C4-2B (cell line): ENCODE results near the gene MRPL32.

Source experiments
- CTCF ChIP-seq: fragments of 450-650 bp; conservative IDR thresholded peaks from 2 replicates; pipeline ENCODE4 v1.5.1; 2017; ENCODE audit warnings: mild to moderate bottlenecking
- ZFX ChIP-seq: fragments of 450-650 bp; IDR thresholded peaks from 2 replicates; pipeline ENCODE4 v1.6.1; 2017

- TF ChIP-seq CTCF (no peak), ZFX (no peak)
Observed at GRCh38 chr7:42980514-42980913, 48.3 kb downstream of the MRPL32 start.
